ENCODE measurements around the gene CPTP.

Gene CPTP

GRCh38 chr1:1328254-1328653 lies 3.7 kb downstream of the CPTP start:
- no peaks in the 10 kb centered on the region for H3K9me3 ChIP-seq
- peaks cover 30% of the 10 kb centered on the region for H3K36me3 ChIP-seq
- H3K4me3 ChIP-seq (ENCODE audit: low read depth in 1 of 2, low read length in 1 of 2) = no peak overlapping the region
- TF ChIP-seq, protein P1, sequence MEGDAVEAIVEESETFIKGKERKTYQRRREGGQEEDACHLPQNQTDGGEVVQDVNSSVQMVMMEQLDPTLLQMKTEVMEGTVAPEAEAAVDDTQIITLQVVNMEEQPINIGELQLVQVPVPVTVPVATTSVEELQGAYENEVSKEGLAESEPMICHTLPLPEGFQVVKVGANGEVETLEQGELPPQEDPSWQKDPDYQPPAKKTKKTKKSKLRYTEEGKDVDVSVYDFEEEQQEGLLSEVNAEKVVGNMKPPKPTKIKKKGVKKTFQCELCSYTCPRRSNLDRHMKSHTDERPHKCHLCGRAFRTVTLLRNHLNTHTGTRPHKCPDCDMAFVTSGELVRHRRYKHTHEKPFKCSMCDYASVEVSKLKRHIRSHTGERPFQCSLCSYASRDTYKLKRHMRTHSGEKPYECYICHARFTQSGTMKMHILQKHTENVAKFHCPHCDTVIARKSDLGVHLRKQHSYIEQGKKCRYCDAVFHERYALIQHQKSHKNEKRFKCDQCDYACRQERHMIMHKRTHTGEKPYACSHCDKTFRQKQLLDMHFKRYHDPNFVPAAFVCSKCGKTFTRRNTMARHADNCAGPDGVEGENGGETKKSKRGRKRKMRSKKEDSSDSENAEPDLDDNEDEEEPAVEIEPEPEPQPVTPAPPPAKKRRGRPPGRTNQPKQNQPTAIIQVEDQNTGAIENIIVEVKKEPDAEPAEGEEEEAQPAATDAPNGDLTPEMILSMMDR (IDR thresholded peaks at IDR 0.05) = no peak
- no peaks in the 10 kb centered on the region for H3K27me3 ChIP-seq
- H3K27ac ChIP-seq = no peak overlapping the region
- H3K4me1 ChIP-seq (ENCODE audit: control insufficient read depth in 1 of 2, insufficient read depth in 1 of 2, low read depth in 1 of 2, low read length in 1 of 2) = peaks cover 26 to 32% of the 10 kb centered on the region in 2 experiments

GRCh38 chr1:1329304-1330210 lies 5.0 kb downstream of the CPTP start:
- Histone ChIP-seq H3K27ac (no peak overlapping the region), H3K4me3 (ENCODE audit: low read depth in 1 of 2, low read length in 1 of 2) (no peak overlapping the region), H3K9me3 (no peaks in the 10 kb centered on the region), H3K4me1 (ENCODE audit: control insufficient read depth in 1 of 2, insufficient read depth in 1 of 2, low read depth in 1 of 2, low read length in 1 of 2) (peaks cover 20 to 22% of the 10 kb centered on the region in 2 experiments), H3K27me3 (no peaks in the 10 kb centered on the region), H3K36me3 (peaks cover 30% of the 10 kb centered on the region)
- TF ChIP-seq, protein P1 (IDR thresholded peaks at IDR 0.05) = no peak

DNA sequence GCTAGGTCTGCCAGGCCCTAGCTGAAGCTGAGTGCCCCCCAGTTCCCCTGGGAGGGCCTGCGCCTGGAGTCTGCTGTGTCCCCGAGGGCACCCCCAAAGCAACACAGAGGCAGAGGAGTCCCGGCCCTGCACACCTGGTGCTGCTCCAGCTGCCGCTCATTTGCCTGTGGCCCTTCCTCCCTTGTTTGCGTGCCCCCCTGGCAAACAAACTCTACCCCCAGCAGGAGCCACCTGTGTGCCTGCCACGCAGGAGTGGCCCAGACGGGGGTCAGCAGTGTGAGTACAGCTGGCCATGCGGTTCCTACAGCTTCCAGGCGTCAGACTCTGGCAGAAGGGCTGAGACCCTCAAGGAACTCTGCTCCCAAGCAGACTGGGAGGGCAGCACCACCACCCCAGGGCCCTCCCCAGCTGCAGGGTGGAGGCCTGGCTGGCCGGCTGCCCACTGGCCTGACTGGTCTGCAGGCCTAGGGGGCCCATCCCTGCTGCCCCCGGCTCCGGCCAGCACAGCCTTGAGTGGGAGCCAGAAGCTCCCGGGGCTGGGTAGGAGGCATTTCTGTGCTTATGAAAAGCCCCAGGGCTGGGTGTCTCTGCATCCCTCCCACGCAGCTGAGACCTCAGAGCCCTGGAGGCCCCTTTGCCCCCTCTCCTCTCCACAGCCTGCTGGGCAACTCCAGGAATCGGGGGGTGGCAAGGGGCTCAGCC lies 5.9 kb downstream of the CPTP start:
- Histone ChIP-seq H3K9me3 (no peaks in the 10 kb centered on the region), H3K4me1 (ENCODE audit: control insufficient read depth in 1 of 2, insufficient read depth in 1 of 2, low read depth in 1 of 2, low read length in 1 of 2) (peaks cover 11 to 15% of the 10 kb centered on the region in 2 experiments), H3K27ac (no peak overlapping the region), H3K36me3 (peaks cover 30% of the 10 kb centered on the region), H3K27me3 (no peaks in the 10 kb centered on the region), H3K4me3 (ENCODE audit: low read depth in 1 of 2, low read length in 1 of 2) (no peak overlapping the region)
- TF ChIP-seq, protein P1 (IDR thresholded peaks at IDR 0.05) = no peak

- TF ChIP-seq, protein P1 (IDR thresholded peaks at IDR 0.05) = no peak
- no peak within 1 kb of the TSS for H3K4me3 ChIP-seq (ENCODE audit: low read depth in 1 of 2, low read length in 1 of 2)
- no peak within 1 kb of the TSS for H3K27ac ChIP-seq
These were observed 6.7 kb downstream of the CPTP start, which contains the start of gene TAS1R3 for GRCh38 chr1:1331068-1331965. Gene TAS1R3 (plus strand): TSS chr1:1331280. CDS start chr1:1331346, 66 bp downstream.

More at GRCh38 chr1:1331068-1331965, 6.7 kb downstream of the CPTP start, which contains the start of gene TAS1R3:
- peaks cover 29% of the 10 kb centered on the region for H3K36me3 ChIP-seq
- H3K9me3 ChIP-seq = no peaks in the 10 kb centered on the region
- no peaks in the 10 kb centered on the region for H3K27me3 ChIP-seq
- H3K4me1 ChIP-seq (ENCODE audit: control insufficient read depth in 1 of 2, insufficient read depth in 1 of 2, low read depth in 1 of 2, low read length in 1 of 2) = peaks cover 3 to 7% of the 10 kb centered on the region in 2 experiments
